ENCODE measurements around the gene TECPR1.

DNA sequence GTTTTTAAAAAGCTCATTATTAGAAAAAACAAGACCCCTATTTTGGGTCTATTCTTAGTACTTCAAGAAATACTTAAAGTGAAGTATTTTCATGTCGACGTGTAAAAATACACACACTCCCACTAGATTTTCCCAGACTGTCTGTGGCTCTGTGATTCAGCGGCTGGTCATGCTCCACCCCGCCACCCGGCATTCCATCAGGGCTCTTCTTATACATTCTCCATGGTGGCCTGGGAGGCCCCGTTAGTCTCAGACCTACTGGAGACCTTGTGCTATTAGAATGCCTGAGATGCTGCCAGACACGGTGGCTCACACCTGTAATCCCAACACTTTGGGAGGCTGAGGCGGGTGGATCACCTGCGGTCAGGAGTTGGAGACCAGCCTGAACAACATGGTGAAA, 13.1 kb downstream of the TECPR1 start:
- TF ChIP-seq EP300 (IDR thresholded peaks at IDR 0.05; ENCODE audit: borderline replicate concordance) (no peak), CREB1 (IDR thresholded peaks at IDR 0.05; ENCODE audit: low read depth) (no peak)
- TF ChIP-seq, protein P1, sequence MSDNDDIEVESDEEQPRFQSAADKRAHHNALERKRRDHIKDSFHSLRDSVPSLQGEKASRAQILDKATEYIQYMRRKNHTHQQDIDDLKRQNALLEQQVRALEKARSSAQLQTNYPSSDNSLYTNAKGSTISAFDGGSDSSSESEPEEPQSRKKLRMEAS (IDR thresholded peaks at IDR 0.05), result no peak

Measured in Ishikawa (cell line).